HG03460 (cell line): ENCODE data around the gene NEB.
A peak's percentile ranks its signal among the peaks of the same experiment; 100 is the strongest.

Experiments used
- ATAC-seq: cut with Tn5 transposase; IDR thresholded peaks from one replicate; pipeline ENCODE4 v1.9.1; 2021; ENCODE audit not compliant: unreplicated experiment

Gene NEB, protein sequence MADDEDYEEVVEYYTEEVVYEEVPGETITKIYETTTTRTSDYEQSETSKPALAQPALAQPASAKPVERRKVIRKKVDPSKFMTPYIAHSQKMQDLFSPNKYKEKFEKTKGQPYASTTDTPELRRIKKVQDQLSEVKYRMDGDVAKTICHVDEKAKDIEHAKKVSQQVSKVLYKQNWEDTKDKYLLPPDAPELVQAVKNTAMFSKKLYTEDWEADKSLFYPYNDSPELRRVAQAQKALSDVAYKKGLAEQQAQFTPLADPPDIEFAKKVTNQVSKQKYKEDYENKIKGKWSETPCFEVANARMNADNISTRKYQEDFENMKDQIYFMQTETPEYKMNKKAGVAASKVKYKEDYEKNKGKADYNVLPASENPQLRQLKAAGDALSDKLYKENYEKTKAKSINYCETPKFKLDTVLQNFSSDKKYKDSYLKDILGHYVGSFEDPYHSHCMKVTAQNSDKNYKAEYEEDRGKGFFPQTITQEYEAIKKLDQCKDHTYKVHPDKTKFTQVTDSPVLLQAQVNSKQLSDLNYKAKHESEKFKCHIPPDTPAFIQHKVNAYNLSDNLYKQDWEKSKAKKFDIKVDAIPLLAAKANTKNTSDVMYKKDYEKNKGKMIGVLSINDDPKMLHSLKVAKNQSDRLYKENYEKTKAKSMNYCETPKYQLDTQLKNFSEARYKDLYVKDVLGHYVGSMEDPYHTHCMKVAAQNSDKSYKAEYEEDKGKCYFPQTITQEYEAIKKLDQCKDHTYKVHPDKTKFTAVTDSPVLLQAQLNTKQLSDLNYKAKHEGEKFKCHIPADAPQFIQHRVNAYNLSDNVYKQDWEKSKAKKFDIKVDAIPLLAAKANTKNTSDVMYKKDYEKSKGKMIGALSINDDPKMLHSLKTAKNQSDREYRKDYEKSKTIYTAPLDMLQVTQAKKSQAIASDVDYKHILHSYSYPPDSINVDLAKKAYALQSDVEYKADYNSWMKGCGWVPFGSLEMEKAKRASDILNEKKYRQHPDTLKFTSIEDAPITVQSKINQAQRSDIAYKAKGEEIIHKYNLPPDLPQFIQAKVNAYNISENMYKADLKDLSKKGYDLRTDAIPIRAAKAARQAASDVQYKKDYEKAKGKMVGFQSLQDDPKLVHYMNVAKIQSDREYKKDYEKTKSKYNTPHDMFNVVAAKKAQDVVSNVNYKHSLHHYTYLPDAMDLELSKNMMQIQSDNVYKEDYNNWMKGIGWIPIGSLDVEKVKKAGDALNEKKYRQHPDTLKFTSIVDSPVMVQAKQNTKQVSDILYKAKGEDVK (N-terminal part only)

DNA sequence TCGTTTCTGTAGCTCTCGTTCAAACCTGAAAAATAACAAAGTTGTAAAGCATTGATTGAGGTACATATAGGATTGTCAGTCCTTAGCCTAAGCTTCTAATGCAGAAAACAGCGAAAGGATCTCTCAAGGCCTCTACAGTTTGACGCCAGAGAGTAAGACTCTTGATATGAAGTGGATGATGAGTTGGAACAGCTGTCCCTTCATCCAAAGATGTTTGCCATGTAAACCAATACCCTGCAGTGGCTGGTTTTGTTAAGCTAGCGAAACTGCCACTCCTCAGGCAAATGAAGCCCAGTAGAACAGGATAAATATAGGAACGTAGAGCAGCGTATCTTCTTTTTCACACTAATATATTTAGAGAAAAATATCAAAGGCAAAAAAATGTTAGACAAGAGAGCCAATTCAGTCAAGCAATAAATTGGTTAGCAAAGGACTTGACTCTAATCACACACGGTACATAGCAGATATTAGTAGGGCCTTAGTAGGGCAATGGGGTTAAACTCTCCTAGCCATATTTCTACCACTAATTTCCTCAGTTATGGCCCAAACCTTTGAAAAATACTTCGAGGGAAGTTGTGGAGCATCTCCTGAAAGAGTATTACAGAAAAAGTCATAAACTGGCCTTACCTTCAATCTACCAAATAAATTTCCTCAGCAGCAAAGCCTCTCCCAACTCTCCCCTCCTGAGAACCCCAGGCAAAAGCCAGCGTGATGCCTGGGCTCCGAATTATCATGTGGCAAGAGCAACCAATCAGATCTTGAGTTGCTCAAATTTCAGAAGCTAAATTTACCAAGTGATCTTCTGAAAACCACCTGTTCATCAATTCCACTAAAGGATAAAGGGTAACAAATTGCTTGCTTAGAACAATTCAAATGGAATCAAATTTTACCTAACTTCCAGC, at the start of gene NEB:
Gene NEB, minus strand, starts transcription at position 706 of the 902 bp plus-strand sequence. CDS start 1,320 bp downstream, outside the sequence.
- ATAC-seq, result no peak

DNA sequence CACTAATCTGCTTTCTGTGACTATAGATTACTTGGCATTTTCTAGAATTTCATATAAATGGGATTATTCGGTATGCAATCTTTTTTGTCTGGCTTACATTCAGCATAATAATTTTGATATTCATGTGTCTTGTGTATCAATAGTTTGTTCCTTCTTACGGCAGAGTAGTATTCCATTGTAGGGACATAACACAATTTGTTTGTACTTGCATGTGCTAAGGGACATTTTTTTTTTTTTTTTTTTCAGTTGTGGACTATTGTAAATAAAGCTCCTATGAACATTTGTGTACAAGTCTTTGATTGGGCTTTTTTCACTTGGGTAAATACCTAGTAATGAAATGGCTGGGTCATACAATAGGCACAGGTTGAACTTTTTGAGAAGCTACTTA, 48.9 kb upstream of the NEB start:
- ATAC-seq, result no peak

DNA sequence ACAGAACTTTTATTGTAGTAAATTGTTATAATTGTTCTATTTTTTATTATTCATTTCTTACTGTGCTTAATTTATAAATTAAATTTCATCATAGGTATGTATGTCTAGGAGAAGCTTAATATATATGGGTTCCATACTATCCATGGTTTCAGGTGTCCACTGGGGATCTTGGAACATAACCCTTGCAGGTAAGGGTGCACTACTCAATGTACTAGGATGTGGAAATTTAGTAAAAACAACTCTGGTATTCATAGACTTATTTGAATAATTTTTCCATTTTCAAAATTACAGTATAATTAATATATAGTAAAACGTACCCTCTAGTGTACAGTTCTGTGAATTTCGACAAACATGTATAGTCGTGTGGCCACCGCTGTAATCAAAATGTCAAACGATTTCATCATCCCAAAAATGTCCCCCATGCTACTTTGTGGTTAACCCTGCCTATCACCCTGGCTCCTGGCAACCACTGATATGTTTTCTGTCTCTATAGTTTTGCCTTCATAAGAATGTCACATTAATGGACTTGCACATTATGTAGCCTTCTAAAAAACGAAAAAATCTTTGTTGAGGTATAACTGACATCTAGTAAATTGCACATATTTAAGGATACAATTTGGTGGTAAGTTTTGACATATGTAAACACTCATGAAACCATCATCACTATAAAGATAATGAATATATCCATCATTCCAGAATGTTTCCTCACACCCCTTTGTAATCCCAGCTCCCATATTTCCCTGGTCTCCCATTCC, 48.3 kb upstream of the NEB start:
- ATAC-seq, result no peak

GRCh38 chr2:151781642-151782041, 47.4 kb upstream of the NEB start:
- no peak for ATAC-seq

DNA sequence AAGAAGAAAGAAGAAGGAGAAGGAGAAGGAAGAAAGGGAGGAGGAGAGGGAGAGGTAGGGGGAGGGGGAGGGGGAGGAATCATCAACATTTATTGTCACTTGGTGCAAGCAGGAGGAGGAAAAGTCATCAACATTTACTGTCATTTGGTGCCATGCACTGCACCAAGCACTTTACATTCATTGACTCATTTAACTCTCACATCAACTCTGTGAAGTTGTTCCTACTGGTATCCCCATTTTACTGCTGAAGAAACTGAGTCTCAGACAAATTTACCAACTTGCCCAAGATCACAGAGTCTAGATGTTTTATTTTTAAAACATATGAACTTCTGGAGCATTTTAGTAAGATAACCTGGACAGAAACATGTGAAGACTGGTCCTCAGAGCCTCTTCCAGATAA, 46.7 kb upstream of the NEB start:
- no peak for ATAC-seq

DNA sequence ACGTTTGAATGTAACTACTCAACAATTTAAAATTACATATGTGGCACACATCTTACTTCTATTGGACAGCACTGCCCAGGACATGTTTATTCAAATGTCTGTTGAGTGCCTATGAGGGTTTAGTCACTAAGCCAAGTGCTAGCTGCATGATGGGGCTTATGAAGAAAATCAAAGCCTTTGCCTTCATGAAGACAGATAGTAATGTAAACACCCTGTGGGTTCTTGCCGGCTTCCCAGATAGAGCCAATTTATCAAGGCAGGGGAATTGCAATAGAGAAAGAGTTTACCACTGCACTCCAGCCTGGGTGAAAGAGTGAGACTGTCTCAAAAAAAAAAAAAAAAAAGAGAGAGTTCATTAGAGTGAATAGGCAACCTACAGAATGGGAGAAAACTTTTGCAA, 43.7 kb upstream of the NEB start:
- no peak for ATAC-seq

DNA sequence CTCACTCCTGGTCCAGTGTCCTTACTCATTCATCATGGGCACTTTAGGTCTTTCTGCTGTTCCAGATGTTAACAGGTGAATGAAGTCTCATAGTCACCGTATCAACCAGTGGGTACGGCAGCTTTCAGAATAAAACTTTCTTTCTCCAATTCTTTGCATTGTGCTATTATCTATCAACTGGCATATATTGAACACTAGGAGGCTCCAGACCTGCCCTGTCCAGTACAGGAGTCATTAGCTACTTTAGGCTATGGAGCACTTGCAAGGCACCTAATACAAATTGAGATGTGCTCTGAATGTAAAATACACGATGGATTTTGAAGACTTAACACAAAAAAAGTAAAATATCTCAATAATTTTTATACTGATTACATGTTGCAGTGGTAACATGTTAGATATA, 43.2 kb upstream of the NEB start:
- ATAC-seq, result no peak

- ATAC-seq, result no peak
Measured at GRCh38 chr2:151776367-151776766, 42.1 kb upstream of the NEB start.

GRCh38 chr2:151775057-151775740, 40.9 kb upstream of the NEB start:
- ATAC-seq, result no peak

- ATAC-seq, result no peak
Measured at GRCh38 chr2:151774506-151774905, 40.2 kb upstream of the NEB start.

- peak; percentile 94 for ATAC-seq
Measured at GRCh38 chr2:151771599-151772358, 37.5 kb upstream of the NEB start.

GRCh38 chr2:151770995-151771394, 36.7 kb upstream of the NEB start:
- ATAC-seq, result peak; percentile 19

- ATAC-seq, result no peak
Measured at GRCh38 chr2:151769606-151770005, 35.3 kb upstream of the NEB start.

GRCh38 chr2:151767536-151767935, 33.3 kb upstream of the NEB start:
- no peak for ATAC-seq

GRCh38 chr2:151766437-151767153, 32.3 kb upstream of the NEB start:
- ATAC-seq, result peak; percentile 48

DNA sequence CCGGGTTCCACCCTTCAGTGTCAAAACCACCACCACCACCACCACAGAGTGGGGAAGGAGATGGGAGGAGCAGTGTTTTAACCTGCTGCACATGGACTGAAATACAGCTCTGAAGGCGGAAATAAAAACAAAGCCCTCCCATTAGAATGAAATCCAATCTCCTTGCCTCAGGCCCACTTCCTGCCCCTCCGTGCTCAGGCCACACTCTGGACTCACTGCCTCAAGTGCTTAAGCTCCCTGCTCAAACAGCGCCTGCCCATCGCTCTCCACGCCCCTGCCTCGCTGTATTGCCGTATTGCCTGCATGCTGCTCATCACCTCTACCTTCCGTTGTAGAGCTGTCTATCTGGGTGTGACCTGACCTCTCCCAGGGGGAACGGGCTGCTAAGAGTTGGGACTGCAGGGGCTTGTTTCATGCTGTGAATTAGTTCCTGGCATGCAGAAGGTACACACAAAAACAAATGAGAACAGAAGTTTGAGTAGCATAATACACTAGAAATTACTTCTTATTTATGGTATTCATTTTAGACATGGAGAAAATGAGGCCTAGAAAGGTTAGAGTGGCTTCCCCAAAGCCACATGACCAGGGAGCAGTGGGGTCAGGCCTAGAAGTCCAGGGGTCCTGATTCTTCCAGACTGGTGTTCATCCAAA, 31.6 kb upstream of the NEB start:
- ATAC-seq, result no peak

DNA sequence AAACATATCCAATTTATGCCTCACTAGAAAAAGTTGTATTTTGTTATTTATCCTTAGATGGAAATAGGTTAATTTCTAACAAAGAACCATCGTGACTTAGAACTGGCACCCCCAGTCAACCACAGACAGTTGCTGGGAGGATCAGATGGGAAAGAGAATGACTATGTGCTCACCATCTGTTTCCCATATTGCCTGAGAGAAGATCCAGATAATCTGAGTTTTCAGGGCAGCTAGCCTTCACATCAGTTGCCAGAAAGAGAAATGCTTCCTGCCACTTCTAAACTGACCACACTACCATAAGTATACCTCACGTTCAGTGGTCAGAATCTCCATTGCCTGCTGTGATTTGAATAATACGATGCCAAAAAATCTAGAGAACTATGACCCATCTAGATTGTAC, 28.4 kb upstream of the NEB start:
- ATAC-seq, result no peak
